ENCODE measurements around the gene FAM118A.
"Not testable (repeated sequence)": the region's sequence is repeated elsewhere in the genome, so short reads cannot be mapped to it uniquely, and the experiment has no call there.

The FAM118A gene

GRCh38 chr22:45338795-45339194 is 29.1 kb downstream of the FAM118A start:
- 74 to 75% methylated on average over 7 of the region's 7 CpGs for WGBS, 2 experiments
- Histone ChIP-seq H3K4me1 (ENCODE audit: control insufficient read depth, insufficient read depth, low read length) (no peaks in the 10 kb centered on the region), H3K36me3 (ENCODE audit: control insufficient read depth, insufficient read depth, low read length) (no peaks in the 10 kb centered on the region), H3K27ac (ENCODE audit: insufficient read depth, low read depth, low read length, poor library complexity, severe bottlenecking) (no peak overlapping the region), H3K9me3 (ENCODE audit: control insufficient read depth, low read length) (no peaks in the 10 kb centered on the region), H3K4me3 (ENCODE audit: insufficient read depth, low read depth, low read length) (no peak overlapping the region), H3K27me3 (ENCODE audit: control insufficient read depth, insufficient read depth, low read length, poor library complexity, severe bottlenecking) (no peaks in the 10 kb centered on the region)

DNA sequence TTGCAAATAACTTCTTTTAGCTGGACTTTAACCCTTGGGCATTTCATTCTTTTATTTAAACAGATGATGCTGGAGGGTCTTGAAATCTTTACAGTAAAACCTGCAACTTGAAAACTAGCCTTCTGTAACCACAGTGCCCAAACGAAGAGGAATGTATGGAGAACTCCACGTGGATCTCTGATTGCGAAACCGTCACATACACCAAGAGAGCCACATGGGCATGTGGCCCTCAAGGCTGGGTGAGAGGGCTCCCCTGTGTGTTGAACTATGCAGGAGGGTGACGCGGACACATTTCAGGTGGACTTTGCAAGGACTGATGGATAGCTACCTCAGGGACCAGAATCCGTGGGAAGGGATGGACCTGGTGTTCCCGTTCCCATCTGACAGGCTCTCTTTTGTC is 30.6 kb downstream of the FAM118A start:
- Histone ChIP-seq H3K27ac (ENCODE audit: insufficient read depth, low read depth, low read length, poor library complexity, severe bottlenecking) (no peak overlapping the region), H3K27me3 (ENCODE audit: control insufficient read depth, insufficient read depth, low read length, poor library complexity, severe bottlenecking) (no peaks in the 10 kb centered on the region), H3K4me3 (ENCODE audit: insufficient read depth, low read depth, low read length) (no peak overlapping the region), H3K4me1 (ENCODE audit: control insufficient read depth, insufficient read depth, low read length) (no peaks in the 10 kb centered on the region), H3K36me3 (ENCODE audit: control insufficient read depth, insufficient read depth, low read length) (no peaks in the 10 kb centered on the region), H3K9me3 (ENCODE audit: control insufficient read depth, low read length) (no peaks in the 10 kb centered on the region)
- WGBS, 2 experiments = 90% methylated on average over 8 of the region's 8 CpGs

- Histone ChIP-seq H3K27me3 (ENCODE audit: control insufficient read depth, insufficient read depth, low read length, poor library complexity, severe bottlenecking) (no peaks in the 10 kb centered on the region), H3K4me1 (ENCODE audit: control insufficient read depth, insufficient read depth, low read length) (no peaks in the 10 kb centered on the region), H3K36me3 (ENCODE audit: control insufficient read depth, insufficient read depth, low read length) (no peaks in the 10 kb centered on the region), H3K9me3 (ENCODE audit: control insufficient read depth, low read length) (no peaks in the 10 kb centered on the region), H3K27ac (ENCODE audit: insufficient read depth, low read depth, low read length, poor library complexity, severe bottlenecking) (no peak overlapping the region), H3K4me3 (ENCODE audit: insufficient read depth, low read depth, low read length) (no peak overlapping the region)
- WGBS, 2 experiments = 88 to 91% methylated on average over 6 of the region's 6 CpGs
These were observed 31.8 kb downstream of the FAM118A start for GRCh38 chr22:45341498-45341897.

- WGBS, 2 experiments = 93 to 95% methylated on average over 8 of the region's 8 CpGs
- Histone ChIP-seq H3K36me3 (ENCODE audit: control insufficient read depth, insufficient read depth, low read length) (no peaks in the 10 kb centered on the region), H3K27me3 (ENCODE audit: control insufficient read depth, insufficient read depth, low read length, poor library complexity, severe bottlenecking) (no peaks in the 10 kb centered on the region), H3K4me3 (ENCODE audit: insufficient read depth, low read depth, low read length) (no peak overlapping the region), H3K27ac (ENCODE audit: insufficient read depth, low read depth, low read length, poor library complexity, severe bottlenecking) (no peak overlapping the region), H3K9me3 (ENCODE audit: control insufficient read depth, low read length) (no peaks in the 10 kb centered on the region), H3K4me1 (ENCODE audit: control insufficient read depth, insufficient read depth, low read length) (no peaks in the 10 kb centered on the region)
These were observed 33.4 kb downstream of the FAM118A start for GRCh38 chr22:45343143-45343542.

DNA sequence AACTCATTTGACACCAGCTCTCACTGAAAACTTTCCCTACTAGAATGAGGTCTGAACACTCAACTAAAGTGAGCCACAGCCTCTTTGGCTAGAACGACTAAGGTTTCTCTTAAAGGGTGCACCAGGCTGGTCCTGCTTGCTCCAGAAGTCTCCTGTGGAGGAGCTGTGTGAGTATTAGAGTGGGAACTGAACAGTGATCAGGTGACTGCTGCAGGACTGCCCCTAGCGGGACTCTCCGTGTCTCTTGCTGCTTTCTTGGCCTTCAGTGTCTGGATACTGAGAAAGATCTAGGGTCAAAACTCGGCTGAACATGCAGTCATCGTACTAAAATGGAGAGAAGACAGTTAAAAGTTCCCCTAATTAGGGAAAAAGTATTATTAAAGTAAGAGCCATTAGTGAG is 34.6 kb downstream of the FAM118A start:
- H3K27ac ChIP-seq (ENCODE audit: insufficient read depth, low read depth, low read length, poor library complexity, severe bottlenecking) = no peak overlapping the region
- WGBS, 2 experiments = 67 to 77% methylated on average over 5 of the region's 5 CpGs
- H3K9me3 ChIP-seq (ENCODE audit: control insufficient read depth, low read length) = no peaks in the 10 kb centered on the region
- H3K36me3 ChIP-seq (ENCODE audit: control insufficient read depth, insufficient read depth, low read length) = no peaks in the 10 kb centered on the region
- no peaks in the 10 kb centered on the region for H3K4me1 ChIP-seq (ENCODE audit: control insufficient read depth, insufficient read depth, low read length)
- H3K4me3 ChIP-seq (ENCODE audit: insufficient read depth, low read depth, low read length) = no peak overlapping the region
- H3K27me3 ChIP-seq (ENCODE audit: control insufficient read depth, insufficient read depth, low read length, poor library complexity, severe bottlenecking) = no peaks in the 10 kb centered on the region

- 93 to 96% methylated on average over 2 to 3 of the region's 3 CpGs for WGBS, 2 experiments
- H3K27me3 ChIP-seq (ENCODE audit: control insufficient read depth, insufficient read depth, low read length, poor library complexity, severe bottlenecking) = no peaks in the 10 kb centered on the region
- no peak overlapping the region for H3K27ac ChIP-seq (ENCODE audit: insufficient read depth, low read depth, low read length, poor library complexity, severe bottlenecking)
- no peaks in the 10 kb centered on the region for H3K36me3 ChIP-seq (ENCODE audit: control insufficient read depth, insufficient read depth, low read length)
- H3K4me3 ChIP-seq (ENCODE audit: insufficient read depth, low read depth, low read length) = no peak overlapping the region
- H3K4me1 ChIP-seq (ENCODE audit: control insufficient read depth, insufficient read depth, low read length) = no peaks in the 10 kb centered on the region
- no peaks in the 10 kb centered on the region for H3K9me3 ChIP-seq (ENCODE audit: control insufficient read depth, low read length)
These were observed 40.2 kb downstream of the FAM118A start for GRCh38 chr22:45349916-45350315.

GRCh38 chr22:45351956-45352355 is 42.2 kb downstream of the FAM118A start:
- Histone ChIP-seq H3K27ac (ENCODE audit: insufficient read depth, low read depth, low read length, poor library complexity, severe bottlenecking) (no peak overlapping the region), H3K27me3 (ENCODE audit: control insufficient read depth, insufficient read depth, low read length, poor library complexity, severe bottlenecking) (no peaks in the 10 kb centered on the region), H3K36me3 (ENCODE audit: control insufficient read depth, insufficient read depth, low read length) (no peaks in the 10 kb centered on the region), H3K4me3 (ENCODE audit: insufficient read depth, low read depth, low read length) (no peak overlapping the region), H3K4me1 (ENCODE audit: control insufficient read depth, insufficient read depth, low read length) (no peaks in the 10 kb centered on the region), H3K9me3 (ENCODE audit: control insufficient read depth, low read length) (no peaks in the 10 kb centered on the region)
- 100% methylated on average over 1 of the region's 1 CpG; no CpG with 5 or more reads in 1 of the 2 experiments for WGBS, 2 experiments

GRCh38 chr22:45352757-45353156 is 43.0 kb downstream of the FAM118A start:
- not testable (repeated sequence) for H3K4me3 ChIP-seq (ENCODE audit: insufficient read depth, low read depth, low read length); H3K4me1 ChIP-seq (ENCODE audit: control insufficient read depth, insufficient read depth, low read length); H3K36me3 ChIP-seq (ENCODE audit: control insufficient read depth, insufficient read depth, low read length); H3K9me3 ChIP-seq (ENCODE audit: control insufficient read depth, low read length); H3K27ac ChIP-seq (ENCODE audit: insufficient read depth, low read depth, low read length, poor library complexity, severe bottlenecking); H3K27me3 ChIP-seq (ENCODE audit: control insufficient read depth, insufficient read depth, low read length, poor library complexity, severe bottlenecking)
- 83 to 88% methylated on average over 5 of the region's 5 CpGs for WGBS, 2 experiments

DNA sequence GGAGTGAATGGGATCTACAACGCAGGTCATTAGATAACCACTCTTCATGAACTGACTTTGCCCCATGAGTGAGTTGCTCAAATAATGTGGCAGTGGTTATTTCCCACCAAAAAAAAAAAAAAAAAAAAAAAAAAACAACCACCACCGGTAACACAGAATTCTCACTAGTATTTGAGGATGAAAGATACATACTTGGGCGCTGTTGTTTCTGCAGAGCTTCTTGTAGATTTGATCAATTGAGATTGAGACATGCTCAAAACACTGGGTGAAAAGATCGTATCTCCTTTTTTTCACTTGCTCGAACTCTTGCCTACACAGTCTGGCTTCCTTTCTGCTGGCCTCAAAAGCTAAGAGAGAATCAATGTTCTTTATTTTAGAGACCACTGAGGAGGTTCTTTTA is 44.1 kb downstream of the FAM118A start:
- Histone ChIP-seq H3K27me3 (ENCODE audit: control insufficient read depth, insufficient read depth, low read length, poor library complexity, severe bottlenecking) (no peaks in the 10 kb centered on the region), H3K4me1 (ENCODE audit: control insufficient read depth, insufficient read depth, low read length) (no peaks in the 10 kb centered on the region), H3K36me3 (ENCODE audit: control insufficient read depth, insufficient read depth, low read length) (no peaks in the 10 kb centered on the region), H3K27ac (ENCODE audit: insufficient read depth, low read depth, low read length, poor library complexity, severe bottlenecking) (no peak overlapping the region), H3K9me3 (ENCODE audit: control insufficient read depth, low read length) (no peaks in the 10 kb centered on the region), H3K4me3 (ENCODE audit: insufficient read depth, low read depth, low read length) (no peak overlapping the region)
- 91 to 94% methylated on average over 4 to 5 of the region's 5 CpGs for WGBS, 2 experiments

DNA sequence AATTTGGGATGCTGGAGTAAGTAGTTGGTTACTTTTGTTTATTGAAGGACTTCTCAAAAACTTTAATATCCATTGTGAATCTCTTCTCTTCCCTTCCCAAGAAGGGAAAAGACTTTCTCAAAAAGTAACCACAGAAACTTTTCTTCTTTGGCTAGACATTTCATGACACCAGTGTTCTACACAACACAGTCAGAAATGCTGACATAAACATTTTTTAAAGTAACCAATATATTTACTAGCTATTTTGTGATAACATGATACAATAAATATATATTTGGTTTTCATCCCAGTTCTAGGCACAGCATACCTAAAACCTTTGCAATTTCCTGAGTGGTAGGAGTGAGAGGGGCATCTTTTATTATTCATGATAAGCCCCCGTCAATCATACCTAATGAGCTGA is 47.8 kb downstream of the FAM118A start:
- H3K27me3 ChIP-seq (ENCODE audit: control insufficient read depth, insufficient read depth, low read length, poor library complexity, severe bottlenecking) = no peaks in the 10 kb centered on the region
- no peak overlapping the region for H3K4me3 ChIP-seq (ENCODE audit: insufficient read depth, low read depth, low read length)
- no peak overlapping the region for H3K27ac ChIP-seq (ENCODE audit: insufficient read depth, low read depth, low read length, poor library complexity, severe bottlenecking)
- no peaks in the 10 kb centered on the region for H3K4me1 ChIP-seq (ENCODE audit: control insufficient read depth, insufficient read depth, low read length)
- WGBS, 2 experiments = 100% methylated on average over 1 of the region's 1 CpG
- H3K9me3 ChIP-seq (ENCODE audit: control insufficient read depth, low read length) = no peaks in the 10 kb centered on the region
- no peaks in the 10 kb centered on the region for H3K36me3 ChIP-seq (ENCODE audit: control insufficient read depth, insufficient read depth, low read length)

- H3K9me3 ChIP-seq (ENCODE audit: control insufficient read depth, low read length) = no peaks in the 10 kb centered on the region
- H3K4me1 ChIP-seq (ENCODE audit: control insufficient read depth, insufficient read depth, low read length) = no peaks in the 10 kb centered on the region
- H3K4me3 ChIP-seq (ENCODE audit: insufficient read depth, low read depth, low read length) = no peak overlapping the region
- 100% methylated on average over 1 of the region's 1 CpG for WGBS, 2 experiments
- H3K27me3 ChIP-seq (ENCODE audit: control insufficient read depth, insufficient read depth, low read length, poor library complexity, severe bottlenecking) = no peaks in the 10 kb centered on the region
- H3K27ac ChIP-seq (ENCODE audit: insufficient read depth, low read depth, low read length, poor library complexity, severe bottlenecking) = no peak overlapping the region
- H3K36me3 ChIP-seq (ENCODE audit: control insufficient read depth, insufficient read depth, low read length) = no peaks in the 10 kb centered on the region
These were observed 48.4 kb downstream of the FAM118A start for GRCh38 chr22:45358127-45358526.
